ENCODE data around the gene PHOX2A.
"Not testable (repeated sequence)": the region's sequence is repeated elsewhere in the genome, so short reads cannot be mapped to it uniquely, and the experiment has no call there.

PHOX2A gene

DNA sequence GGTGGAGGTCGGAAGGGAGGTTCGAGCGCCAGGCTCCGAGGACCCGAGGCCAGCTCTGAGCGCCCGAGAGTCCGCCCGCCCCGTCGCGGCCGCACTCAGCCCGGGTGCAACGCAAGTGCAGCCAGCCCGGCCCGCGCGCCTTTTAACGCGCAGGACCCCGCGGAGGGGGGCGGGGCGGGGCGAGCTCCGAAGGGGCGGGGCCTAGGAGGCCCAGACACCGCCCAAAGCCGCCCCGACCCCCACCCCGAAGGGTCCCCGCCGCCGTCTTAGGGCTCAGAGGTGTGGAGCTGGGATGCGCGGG lies at the start of gene PHOX2A:
Gene PHOX2A (minus strand): TSS at position 117 of the 301 bp plus-strand sequence. CDS start 172 bp downstream, outside the sequence.
- DNase-seq (ENCODE audit: low read depth in 2 of 2): no peak

GRCh38 chr11:72293391-72293790 lies 49.4 kb upstream of the PHOX2A start:
- DNase-seq (ENCODE audit: low read depth in 2 of 2): no peak

DNA sequence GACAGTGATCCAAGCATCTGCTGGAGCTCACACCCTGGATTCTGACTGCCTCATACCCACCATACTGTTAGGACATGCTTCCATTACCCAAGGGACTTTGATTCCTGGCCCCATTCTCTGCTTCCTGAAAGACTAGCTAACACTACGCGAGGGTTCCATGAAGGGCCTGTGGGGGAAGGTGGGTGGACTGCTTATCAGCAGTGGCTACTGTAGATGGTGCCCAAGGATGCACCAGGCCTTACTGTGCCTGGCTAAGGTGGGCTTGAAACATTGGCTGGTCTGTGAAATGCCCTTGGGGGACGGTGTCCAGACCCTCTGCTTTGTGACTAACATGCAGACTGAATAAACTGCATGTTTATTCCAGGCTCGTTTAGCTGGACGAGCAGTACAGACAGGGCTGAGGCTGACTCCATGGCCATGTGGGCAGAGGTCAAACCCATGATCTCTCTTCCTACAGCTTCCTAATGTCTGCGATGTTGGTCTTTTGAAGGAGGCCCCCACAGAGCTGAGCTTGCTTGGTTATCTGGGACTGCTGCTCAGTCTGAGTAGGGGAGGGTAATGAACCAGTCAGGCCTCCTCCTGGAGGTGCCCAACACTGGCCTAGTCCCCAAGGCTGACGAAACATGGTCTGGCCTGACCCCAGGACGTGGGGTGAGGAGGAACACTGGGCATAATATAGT lies 48.3 kb upstream of the PHOX2A start:
- no peak for DNase-seq (ENCODE audit: low read depth in 2 of 2)

DNA sequence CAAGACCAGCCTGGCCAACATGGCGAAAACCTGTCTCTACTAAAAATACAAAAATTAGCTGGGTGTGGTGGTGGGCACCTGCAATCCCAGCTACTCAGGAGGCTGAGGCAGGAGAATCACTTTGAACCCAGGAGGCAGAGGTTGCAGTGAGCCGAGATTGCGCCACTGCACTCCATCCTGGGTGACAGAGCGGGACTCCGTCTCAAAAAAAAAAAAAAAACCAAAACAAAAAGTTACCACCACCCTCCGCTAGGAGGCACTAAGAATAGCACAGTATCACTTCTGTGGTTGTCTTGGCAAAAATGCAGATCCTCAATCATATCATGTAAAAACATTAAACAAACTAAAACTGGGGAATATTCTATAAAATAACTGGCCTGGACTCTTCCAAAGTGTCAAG lies 46.8 kb upstream of the PHOX2A start:
- DNase-seq (ENCODE audit: low read depth in 2 of 2): not testable (repeated sequence)

- no peak for DNase-seq (ENCODE audit: low read depth in 2 of 2)
Observed at GRCh38 chr11:72287293-72287692, 43.3 kb upstream of the PHOX2A start.

DNA sequence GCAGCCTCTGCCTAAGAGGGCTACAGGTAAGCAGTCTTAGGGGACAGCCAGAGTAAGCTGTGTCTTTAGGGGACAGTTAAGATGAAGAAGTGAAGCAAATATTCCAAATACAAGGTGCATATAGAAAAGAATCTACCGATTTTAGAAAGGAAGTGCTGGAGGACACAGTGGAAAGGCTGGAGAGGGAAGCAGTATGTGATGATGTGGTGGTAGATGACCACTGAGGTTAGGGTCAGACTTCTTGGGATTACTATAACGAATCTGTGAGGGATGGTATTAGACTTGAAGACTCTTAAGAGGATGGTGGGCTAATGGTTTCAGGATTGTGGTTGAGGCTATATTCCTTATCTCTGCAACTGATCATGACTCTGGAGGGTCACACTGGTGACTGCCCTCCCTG lies 40.0 kb upstream of the PHOX2A start:
- no peak for DNase-seq (ENCODE audit: low read depth in 2 of 2)

GRCh38 chr11:72280726-72281315 lies 36.8 kb upstream of the PHOX2A start:
- no peak for DNase-seq (ENCODE audit: low read depth in 2 of 2)

- DNase-seq (ENCODE audit: low read depth in 2 of 2): no peak
Observed at GRCh38 chr11:72280037-72280436, 36.1 kb upstream of the PHOX2A start.

DNA sequence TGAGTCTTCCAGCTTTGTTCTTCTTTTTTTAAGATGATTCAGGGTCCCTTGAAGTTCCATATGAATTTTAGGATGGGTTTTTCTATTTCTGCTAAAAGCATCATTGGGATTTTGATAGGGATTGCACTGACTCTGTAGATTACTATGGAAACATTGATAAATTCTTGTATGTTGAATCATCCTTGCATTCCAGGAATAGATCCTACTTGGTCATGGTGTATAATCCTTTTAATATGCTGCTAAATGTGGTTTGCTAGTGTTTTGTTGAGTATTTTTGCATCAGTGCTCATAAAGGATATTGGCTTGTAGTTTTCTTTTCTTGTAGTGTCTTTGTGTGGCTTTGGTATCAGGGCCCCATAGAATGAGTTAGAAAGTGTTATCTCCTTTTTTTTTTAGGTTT lies 34.9 kb upstream of the PHOX2A start:
- no peak for DNase-seq (ENCODE audit: low read depth in 2 of 2)

DNA sequence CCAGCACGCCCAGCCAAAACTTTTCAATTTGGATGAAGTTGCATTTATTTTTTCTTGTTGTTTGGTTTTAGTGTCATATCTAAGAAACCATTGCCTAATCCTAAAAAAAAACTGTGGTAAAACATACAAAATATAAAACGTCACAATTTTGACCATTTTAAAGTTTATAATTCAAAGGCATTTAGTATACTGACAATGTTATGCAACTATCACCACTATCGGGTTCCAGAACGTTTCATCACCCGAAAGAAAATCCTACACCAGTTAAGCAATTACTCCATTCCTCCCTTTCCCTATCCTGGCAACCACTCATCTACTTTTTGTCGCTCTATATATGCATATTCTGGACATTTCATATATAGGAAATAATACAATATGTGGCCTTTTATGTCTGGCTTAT lies 30.5 kb upstream of the PHOX2A start:
- DNase-seq (ENCODE audit: low read depth in 2 of 2): no peak

DNA sequence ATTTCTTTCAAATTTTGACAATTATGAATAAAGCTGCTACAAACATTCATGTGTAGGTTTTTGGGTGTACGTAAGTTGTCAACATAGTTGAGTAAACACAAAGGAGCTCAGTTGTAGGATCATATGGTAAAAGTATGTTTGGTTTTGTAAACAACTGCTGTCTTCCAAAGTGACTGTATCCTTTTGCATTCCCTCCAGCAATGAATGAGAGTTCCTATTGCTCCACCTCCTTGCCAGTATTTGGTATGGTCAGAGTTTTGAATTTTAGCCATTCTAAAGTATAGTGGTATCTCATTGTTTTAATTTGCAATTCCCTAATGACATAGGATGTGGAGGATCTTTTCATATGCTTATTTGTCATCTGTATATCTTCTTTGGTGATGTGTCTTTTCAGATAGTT lies 28.0 kb upstream of the PHOX2A start:
- DNase-seq (ENCODE audit: low read depth in 2 of 2): no peak

DNA sequence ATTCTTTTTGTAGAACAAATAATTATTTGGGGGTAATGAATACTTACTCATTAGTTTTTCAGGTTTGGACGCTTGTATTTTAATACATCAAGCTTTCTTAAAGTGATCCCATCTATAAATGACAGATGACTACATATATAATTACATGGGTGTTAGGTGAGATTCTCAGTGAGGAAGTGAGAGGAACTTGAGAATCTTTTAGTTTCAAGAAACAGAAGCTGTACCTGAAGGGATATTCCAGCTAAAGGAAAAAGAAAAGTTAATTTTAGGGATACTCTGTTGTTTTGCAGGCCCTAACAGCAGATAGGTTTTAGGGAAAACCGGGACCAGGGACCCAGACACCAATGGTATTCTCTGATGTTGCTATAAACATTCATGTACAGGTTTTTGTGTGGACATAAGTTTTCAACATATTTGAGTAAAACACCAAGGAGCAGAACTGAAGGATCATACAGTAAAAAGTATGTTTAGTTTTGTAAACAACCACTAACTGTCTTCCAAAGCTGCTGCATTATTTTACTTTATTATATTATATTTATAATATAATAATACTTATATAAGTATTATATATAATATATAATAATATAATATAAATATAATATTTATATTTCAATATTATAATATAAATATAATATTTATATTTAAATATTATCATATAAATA lies 24.1 kb upstream of the PHOX2A start:
- DNase-seq (ENCODE audit: low read depth in 2 of 2): no peak

DNA sequence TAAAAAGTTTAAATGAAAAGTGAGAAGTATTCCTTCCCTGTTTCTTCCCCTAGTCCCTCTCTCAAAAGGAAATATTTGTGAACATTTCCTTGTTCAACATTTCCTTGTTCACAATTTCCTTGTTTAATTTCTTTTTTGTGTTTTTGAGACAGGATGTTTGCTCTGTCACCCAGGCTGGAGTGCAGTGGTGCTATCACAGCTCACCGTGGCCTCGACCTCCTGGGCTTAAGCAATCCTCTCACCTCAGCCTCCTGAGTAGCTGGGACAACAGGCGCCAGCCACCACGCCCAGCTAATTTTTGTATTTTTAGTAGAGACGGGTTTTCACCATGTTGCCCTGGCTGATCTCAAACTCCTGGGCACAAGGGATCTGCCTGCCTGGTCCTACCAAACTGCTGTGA lies 23.0 kb upstream of the PHOX2A start:
- not testable (repeated sequence) for DNase-seq (ENCODE audit: low read depth in 2 of 2)

GRCh38 chr11:72265951-72266350 lies 22.0 kb upstream of the PHOX2A start:
- no peak for DNase-seq (ENCODE audit: low read depth in 2 of 2)

DNA sequence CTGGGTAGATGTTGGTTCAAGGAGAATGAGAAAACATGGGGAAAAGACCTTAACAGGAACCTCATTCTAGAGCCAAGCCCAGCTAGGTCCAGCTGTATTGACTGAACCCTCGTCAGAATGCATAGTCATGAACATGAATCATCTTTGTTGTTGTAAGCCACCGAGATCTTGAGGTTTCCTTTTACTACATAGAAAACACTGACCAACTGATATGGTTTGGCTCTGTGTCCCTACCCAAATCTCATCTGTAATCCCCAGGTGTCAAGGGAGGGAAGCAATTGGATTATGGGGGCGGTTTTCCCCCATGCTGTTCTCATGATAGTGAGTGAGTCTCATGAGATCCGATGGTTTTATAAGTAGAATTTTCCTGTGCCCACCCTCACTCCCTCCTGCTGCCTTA lies 19.4 kb upstream of the PHOX2A start:
- no peak for DNase-seq (ENCODE audit: low read depth in 2 of 2)

DNA sequence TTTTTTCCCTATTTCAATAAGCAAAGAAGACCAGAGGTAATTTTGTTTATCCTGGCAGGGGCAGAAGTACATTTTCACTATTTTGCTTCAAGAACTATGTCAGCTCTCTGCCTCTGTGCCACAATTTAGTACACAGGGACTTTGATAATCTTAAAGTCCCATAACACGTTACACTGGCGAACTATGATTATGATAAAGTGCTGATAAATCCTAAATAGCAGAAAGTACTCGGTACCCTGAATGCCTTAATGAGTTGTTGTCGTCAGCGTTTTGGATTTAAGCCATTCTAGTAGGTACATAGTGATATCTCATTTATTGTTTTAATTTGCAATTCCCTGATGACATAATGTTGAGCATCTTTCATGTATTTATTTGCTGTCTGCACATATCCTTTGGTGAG lies 16.6 kb upstream of the PHOX2A start:
- no peak for DNase-seq (ENCODE audit: low read depth in 2 of 2)

DNA sequence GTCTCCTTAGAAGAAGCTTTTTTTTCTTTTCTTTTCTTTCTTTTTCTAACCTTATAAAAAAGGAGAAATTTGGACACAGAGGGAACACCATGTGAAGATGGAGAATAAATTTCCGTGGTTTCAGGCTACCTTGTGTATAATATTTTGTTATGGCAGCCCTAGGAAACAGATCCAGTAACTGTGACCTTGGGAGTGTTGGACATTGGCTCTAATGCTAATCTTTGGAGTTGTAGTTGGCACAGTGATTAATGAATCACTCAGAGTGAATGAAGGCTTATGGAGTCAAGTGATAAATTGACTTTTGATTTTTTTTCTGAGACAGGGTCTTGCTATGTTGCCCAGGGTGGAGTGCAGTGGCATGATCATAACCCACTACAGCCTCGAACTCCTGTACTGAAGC lies 15.5 kb upstream of the PHOX2A start:
- DNase-seq (ENCODE audit: low read depth in 2 of 2): no peak

GRCh38 chr11:72257570-72257969 lies 13.6 kb upstream of the PHOX2A start:
- no peak for DNase-seq (ENCODE audit: low read depth in 2 of 2)

DNA sequence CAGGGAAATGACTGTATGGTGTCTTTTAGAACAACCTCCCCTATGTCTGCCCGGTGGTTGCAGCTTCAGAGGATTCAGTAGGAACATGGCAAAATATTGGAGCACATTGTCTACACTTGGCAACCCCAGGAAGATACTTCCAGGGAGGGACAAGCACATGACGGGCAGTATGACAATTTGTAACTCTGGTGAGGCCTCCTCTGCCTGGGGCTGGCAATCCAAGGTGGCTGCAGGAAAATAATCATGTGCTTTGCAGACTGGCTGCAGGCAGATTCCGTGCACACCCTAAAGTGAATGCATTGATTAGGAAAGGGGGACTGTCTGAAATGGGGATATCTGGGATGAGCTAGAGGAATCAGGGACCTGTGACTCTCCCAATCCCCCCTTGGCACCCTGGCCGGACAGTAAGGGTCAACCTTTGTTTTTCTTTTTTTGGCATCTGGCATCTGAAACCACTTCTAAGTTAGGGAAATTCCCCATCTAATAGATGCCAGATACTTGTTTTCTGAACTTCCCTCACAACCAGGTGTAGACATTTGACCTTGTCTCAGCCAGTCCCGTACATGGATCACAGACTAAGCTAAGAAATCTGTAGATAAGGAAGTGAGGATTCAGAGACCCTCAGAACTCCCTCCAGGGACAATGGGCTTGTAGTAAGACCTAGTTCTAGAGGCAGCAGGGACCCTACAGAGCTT lies 10.5 kb upstream of the PHOX2A start:
- no peak for DNase-seq (ENCODE audit: low read depth in 2 of 2)

DNA sequence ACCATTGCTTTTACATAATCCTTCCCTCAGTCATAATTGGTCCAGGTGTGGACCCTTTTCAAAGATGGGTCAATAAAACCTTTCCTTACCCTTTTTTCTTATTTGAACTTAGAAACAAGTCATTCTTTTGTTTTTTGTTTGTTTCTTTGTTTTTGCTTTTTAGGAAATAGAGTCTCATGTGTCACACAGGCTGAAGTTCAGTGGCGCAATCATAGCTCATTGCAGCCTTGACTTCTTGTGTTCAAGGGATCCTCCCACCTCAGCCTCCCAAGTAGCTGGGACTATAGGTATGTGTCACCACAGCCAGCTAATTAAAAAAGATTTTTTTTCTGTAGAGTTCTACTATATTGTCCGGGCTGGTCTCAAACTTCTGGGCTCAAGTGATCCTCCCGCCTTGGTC lies 9.4 kb upstream of the PHOX2A start:
- no peak for DNase-seq (ENCODE audit: low read depth in 2 of 2)

DNA sequence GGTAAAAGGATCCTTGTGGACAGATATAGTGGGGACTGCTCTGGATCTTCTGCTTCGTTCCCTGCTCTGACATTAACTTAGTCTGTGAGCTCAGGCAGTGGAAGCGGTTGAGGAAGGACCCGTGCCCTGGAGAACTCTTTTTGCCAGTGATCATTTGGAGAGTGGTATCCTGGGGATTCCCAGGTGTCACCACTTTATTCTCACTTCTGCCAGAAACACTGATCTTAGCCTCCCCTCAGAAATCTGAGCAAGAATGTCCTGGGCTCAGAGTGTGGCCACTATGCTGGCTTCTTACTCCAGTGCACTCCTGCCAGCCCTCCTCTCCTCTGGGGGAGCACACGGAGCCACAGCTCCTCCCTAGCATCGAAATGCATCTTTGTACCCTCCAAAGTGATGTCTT lies 7.6 kb upstream of the PHOX2A start:
- DNase-seq (ENCODE audit: low read depth in 2 of 2): no peak

DNA sequence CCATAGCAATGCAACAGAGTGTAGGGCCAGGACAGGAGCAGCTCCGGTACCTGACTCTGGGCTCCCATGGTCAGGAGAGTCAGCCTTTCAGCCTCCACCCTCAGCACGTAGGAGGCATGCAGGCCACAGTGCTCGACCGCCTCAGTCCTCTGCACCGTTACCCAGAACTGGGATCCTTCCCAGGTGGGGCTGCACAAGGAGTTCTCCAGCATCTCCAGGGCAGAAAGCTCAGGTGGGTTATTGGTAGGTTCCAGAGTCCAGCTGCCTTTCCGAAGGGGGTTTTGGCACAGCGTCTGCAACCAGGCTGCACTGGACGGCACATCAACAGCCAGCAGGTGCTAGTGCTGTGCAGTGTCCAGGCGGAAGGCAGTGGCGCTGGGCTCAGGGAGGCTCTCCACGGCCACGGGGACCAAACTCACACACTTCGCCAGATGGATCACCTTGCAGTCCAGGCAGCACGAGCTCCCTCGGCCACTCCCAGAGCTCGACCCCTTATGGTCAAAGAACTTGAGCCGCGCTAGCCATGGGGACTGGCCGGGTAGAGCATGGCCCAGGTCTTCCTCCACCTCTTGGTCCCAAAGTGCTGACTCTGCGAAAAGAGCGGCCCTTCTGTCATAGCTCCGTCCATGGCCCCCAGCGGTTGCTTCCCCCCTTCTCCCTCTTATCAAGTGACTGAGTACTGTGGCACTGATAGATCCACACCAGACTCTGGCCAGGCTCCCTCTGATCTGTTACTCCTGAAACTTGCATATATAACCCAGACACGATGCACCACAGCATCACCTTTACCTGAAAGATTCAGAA lies 6.9 kb upstream of the PHOX2A start:
- no peak for DNase-seq (ENCODE audit: low read depth in 2 of 2)
